HG03432 (cell line): ENCODE results near the gene ACE.

ENCODE experiments used
- ATAC-seq: cut with Tn5 transposase; IDR thresholded peaks from one replicate; pipeline ENCODE4 v1.9.1; 2021; ENCODE audit warnings: mild to moderate bottlenecking, moderate library complexity; ENCODE audit not compliant: unreplicated experiment

The ACE gene

DNA sequence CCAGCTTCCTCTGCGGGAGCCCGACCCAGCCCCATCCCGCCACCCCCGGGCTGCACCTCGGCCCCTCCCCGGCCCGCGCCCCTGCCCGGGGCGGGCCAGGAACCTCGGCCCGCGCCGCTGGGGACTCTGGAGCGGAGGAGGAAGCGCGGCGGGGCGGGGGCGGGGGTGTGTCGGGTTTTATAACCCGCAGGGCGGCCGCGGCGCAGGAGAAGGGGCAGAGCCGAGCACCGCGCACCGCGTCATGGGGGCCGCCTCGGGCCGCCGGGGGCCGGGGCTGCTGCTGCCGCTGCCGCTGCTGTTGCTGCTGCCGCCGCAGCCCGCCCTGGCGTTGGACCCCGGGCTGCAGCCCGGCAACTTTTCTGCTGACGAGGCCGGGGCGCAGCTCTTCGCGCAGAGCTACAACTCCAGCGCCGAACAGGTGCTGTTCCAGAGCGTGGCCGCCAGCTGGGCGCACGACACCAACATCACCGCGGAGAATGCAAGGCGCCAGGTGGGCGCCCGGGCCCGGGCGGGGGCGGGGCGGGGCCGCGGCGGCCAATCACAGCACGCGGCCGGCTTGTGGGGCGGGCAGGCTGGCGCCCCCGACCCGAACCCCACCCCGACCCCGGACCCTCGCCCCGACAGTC is at the start of gene ACE:
TSS of gene ACE (plus strand) at position 208 of the 626 bp plus-strand sequence. CDS start at position 242, 34 bp downstream.
- ATAC-seq: no peak

DNA sequence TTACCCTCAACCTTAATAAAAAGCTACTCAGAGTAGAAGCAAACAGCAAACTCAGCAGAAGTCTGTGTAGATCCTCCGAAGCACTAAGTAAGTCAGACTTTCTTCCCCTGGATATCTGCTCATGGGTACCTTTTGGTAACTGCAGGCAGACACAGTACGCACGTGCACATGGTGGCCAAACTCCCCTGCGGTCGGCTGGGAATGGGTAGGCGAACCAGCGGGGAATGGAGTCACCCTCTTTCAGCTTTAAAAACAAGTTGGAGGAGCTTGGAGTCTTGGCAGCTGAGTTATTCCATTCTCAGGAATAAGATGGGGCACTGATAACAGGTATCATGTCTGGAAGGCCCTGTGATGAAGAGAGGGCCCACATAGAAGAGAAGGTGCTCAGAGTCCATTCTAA is 47.1 kb upstream of the ACE start:
- no peak for ATAC-seq

DNA sequence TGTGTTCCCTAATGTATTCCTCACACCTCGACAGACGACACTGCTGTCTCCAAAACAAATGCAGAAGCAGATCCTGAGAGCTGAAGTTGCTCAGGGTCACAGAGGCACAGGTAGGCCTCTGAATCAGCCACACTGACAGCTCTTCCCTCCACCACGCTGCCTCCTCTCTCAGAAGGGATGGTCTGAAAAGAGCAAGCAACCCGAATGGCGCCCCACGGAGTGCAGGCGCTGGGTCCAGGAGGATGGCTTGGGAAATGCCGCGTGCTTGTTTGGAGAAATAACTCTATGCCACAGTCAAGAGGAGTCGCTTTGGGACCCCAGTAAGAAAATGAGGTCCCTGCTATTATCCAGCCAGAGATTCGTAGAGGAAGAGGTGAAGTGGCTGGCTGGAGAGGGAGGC is 46.6 kb upstream of the ACE start:
- no peak for ATAC-seq

DNA sequence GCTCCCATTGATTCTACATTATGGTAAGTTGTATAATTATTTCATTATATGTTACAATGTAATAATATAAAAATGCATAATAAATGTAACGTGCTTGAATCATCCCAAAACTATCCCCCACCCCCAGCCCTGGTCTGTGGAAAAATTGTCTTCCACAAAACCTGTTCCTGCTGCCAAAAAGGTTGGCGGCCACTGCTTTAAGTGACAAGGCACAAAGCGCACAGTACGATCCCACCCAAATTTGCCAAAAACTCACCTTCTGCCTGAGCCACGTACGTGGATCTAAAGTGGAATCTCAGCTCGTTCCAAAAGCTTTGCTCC is 45.3 kb upstream of the ACE start:
- no peak for ATAC-seq

DNA sequence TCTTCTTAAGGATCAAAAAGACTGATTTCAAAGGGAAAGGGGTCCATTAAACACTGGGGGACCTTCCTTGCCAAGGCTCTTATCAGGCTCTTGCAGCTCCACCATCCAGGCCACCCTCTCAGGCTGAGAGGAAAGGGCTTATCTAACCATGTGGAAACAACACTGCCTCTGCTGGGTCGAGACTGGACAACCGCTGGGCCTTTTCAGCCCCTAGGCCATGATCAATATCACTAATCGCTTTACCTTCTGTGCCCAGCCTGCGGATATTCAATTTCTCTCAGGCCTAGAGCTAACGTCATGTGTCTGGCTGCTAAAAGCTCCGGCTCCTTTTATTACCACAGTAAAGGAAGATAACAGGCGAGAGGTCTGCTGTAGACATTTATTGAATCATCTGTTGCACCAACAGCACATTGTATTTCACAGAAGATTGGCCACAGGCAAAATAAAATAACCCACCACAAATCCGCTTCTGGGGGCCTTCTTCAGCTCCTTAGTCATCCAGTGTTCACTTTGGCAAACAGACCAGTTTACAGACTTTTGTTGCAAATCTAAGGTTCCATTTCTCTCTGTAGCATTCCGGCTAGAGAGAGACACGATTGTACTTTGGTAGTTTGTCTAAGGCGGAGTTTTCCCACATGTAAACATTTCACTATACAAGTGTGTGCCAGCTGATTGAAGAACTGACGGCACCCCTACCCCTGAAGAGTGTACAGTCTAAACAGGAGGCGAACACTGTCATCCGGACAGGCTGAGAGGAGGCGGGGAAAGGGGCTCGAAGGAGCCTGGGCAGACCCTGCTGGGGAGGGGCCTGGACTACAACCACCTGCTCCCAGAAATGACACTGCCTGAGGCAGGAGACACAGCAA is 44.7 kb upstream of the ACE start:
- no peak for ATAC-seq

DNA sequence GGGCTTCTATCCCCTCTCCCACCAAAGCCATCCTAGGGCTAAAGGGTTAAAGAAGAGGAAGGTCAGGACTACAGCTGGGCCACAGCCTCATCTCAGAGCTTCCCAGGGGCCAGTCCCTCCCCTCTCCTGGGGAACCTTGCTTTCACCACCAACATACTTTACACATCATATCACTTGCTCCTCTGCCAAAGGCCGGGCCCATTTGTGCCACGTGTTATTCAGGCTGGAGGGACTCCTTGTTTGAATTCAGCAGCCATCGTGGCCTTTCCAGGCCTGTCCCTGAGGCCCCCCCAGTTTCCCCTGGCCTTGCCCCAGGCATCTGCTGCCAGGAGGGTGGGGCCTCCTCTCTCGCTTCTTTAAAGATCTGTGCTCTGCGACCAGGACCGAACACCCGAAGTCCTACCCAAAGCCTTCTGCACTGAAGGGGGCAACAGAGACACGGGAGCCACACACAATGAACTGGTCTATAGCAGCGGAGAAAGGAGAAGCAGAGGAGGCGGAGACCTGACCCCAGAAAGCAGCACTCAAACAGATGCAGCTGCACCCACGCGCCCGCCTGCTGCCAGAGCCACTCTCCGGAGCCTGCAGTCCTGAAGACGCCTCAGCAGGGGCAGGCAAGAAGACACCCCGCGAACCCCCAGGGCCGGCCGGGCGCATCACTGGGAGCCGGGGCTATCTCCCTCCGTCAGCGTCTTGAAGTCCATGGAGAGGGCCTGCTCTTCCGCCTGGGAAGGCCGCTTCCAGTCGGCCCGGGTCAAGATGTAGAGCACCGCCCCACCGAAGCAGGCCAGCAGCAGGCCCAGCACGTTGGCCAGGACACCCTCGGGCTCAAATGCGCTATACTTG is 42.9 kb upstream of the ACE start:
- no peak for ATAC-seq

DNA sequence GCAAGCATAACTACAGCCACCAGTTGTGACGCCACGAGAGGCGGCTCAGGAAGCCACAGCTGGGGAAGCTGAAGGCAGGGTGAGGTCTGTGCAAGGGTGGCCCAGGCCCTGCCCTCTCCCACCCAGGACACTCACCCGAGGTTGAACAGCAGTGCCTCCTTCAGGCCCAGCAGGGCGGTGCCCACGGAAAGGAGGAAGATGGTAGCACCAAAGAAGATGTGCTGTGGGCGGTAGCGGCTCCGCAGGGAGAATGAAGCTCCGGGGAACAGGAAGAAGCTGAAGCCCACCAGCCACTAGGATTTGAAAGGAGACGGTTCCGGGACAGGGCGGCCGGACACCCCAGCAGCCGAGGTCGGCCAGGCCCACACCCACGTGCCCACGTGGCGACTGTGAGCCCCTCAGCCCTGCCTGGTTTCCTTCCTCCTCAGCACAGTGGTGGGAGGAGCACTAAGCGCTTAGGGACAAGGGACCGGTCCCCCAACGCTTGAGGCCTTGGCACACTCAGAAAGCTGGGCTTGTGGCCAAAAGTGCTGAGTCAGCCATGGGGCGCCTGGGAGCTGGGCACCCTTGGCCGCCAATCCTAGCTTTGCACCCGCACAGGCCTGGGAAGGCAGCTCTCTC is 41.8 kb upstream of the ACE start:
- no peak for ATAC-seq

DNA sequence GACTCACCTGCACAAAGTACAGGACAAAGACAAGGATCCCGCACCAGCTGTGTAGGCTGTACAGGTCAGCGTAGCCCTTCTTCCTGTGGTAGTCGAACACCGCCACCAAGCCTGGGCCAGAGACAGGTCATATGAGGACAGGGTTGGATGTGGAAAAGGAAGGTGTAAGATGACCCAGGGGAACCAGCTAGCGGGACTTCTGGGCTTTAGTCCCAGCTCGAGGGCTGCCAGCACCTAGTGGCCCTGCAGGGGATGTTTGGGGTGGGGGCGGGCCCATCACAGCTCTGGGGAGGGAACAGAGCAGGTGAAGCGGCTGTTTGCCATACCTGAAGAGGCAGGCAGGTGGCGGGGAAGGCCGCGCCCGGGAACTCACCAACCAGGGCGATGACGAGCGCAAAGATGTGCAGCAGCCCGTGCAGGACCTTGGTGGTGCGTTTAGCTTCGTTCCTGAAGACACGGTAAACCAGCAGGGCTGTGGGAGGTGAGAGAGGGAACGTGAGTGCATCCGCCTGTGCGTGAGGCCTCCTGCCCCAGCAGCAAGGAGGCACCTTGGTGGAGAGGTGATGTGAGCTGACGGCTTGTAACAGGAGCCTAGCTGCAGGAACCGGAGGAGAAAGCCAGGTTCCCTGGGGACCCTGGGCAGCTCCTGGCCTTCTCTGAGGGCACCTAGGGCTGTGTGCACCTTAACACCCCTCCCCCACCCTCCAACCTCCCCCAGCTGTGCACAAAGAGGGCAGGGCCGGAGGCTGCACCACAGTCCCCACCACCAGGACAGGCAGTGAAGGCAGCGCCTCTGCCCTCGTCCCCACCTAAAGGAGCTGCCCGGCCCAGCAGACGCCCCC is 41.0 kb upstream of the ACE start:
- no peak for ATAC-seq

DNA sequence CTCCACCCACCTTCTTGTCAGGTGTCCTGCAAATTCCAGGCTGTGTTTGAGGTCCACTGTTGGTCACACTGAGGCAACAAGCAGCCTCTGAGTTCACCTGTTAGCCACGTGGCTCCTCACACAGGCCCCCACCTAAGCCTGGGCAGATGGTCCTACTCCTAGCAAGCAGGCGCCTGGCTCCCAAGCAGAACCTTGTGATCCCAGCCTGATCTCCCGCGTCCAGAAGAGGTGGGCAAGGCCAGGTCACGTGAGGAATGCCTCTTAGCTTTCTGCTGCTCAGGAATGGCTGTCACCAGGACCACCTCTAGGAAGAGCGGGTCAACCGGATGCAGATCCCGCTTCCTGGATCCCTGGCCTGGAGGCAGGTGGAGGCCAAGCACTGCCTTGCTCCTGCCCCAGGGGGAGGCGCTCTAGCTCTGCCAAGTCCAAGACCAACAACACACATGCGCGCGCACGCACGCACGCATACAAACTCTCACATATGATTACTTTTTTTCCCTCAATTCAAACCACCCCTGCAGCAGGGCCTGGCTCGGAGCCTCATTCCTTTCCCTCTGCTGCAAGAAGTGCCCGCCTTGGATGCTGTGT is 40.2 kb upstream of the ACE start:
- ATAC-seq: no peak

DNA sequence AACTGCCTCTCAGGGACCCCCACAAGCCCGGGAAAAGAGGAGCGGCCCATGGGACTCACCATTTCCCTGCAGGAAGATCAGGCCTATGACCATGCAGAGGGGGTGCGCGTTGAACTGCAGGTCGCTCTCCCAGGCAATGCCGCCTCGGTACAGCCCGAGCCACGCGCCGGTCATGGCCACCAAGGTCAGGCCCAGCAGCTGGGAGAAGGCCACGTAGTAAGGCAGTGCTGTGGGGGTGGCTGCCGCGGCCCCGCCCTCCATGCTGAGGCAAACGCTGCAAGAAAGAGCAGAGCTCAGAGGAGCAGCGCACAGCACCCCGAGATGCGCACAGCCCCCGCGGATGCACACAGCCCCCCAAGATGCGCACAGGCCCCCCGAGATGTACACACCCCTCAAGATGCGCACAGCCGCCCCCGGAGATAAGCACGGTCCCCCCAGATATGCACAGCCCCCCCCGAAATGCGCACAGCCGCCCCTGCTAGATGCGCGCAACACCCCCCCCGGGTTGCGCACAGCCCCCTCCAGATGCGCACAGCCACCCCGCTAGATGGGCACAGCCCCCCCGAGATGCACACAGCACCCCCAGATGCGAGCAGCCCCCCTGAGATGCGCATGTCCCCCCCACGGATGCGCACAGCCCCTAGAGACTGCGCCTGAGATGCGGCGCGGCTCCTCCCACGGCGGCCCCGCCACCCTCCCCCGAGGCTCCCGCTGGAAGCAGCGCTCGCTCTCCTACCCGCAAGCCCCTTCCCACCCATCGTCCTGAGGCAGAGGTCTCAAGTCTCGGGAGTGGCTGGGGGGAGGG is 39.4 kb upstream of the ACE start:
- no peak for ATAC-seq

DNA sequence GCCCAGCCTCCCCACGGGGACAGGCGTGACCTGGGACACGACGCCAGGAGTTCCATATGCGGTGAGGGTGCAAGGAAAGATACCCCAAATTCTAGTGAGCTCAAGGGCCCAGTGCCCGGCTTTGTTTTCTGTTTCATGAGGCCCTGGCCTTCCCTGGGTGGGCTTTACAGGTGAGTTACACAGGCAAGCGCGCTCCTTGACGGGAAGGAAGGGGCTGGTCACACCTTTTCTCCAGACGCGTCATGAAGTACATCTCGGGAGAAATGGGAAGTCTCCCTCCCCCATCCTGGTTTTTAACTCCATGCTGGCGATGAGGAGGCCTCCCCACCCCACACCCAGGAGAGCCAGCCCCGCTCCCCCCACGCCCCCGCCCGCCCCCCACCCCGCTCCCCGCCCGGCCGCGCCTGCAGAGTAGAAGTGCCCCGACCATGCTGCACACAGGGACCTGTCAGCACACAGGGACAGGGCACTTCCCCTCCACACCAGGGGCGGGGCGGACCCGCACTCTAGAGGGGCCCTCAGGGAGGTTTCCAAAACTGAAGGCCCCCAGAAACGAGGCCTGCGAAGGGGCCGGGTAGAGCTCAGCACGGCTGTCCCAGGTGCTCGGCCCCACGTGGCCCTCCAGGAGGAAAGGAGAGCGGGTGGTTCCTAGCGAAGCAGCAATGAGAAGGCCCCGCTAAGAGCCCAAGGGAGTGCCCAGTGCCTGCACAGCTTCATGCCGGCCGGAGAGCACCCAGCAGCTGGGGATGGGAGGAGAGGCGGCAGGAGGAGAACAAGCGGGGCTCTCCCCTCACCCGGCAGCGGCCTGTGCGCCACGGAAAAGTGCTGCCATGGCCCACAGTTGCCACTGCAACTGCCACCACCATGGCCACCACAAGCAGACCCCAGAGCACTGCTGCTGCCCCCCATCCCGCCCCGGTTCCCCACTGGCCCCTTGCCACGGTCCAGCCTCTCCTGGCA is 38.5 kb upstream of the ACE start:
- ATAC-seq: no peak

DNA sequence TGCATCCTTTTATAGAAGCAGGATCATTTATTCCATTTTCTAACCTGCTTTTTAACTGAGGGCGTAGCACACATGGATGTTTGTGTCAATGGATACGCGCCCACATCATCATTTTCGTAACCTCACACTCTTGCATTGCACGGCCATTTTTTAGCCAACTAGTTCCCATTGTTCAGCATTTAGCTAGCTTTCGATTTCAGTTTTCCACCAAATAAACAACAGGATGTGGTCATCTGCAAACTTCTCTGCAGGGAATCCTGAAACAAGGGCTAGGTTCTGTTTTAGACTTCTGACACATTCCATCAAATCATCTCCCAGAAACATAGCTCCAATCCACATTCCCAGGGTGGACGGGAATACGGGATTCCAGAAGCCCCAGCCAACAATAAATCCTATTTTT is 37.2 kb upstream of the ACE start:
- no peak for ATAC-seq

DNA sequence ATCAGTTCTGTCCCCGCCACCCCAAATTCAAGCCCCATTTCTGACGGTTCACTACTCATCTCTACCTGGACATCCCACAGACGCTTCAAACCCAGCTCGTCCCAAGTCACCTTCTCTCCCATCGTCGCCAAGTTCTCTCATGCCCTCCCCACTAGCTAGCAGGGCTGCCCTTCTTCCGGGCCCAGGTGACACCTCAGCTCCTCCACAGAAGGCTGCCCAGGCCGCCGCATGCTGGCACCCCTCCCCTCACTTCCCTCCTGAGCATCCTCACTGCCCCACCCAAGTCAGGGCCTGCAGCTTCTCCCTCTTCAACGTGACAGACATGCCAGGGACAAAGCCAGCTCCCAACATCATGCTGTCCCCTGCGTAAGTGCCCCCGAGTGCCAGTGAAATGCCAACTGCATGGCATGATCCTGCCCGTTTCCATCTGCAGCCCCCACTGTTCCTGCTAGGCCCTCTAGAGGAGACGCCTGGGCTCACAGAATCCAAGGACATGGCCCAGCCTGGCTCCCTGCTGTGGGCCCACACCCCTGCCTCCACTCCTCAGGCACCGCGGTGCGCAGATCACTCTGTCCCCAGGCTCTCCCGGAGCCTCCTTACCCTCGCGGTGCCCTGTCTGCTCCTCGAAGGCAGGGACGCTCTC is 36.6 kb upstream of the ACE start:
- ATAC-seq: no peak

DNA sequence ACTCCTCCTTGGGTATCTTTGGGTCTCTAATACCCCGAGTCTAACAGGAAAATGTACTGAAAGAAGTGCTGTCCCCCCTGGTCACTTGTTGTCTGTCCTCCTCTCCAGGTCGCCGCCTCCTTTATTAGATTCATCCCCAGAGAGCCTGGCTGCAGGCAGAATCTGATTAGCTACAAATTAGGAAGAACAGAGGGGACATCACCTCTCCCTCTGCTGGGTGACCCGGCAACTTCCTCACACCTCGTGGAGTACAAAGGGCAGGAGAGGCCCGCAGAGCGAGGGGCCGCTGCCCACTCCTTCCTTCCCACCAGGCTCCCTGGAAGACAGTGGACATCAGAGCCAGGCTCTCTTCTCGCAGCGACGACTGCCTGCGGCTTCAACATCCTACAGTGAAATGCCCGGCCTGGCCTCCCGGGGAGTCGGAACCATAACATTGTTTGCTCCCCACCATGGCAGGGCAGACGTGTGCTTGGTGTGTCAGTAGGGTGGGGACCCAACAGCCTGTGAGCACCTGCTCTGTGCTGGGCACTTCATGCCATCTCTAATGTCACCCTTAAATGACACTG is 36.0 kb upstream of the ACE start:
- no peak for ATAC-seq

DNA sequence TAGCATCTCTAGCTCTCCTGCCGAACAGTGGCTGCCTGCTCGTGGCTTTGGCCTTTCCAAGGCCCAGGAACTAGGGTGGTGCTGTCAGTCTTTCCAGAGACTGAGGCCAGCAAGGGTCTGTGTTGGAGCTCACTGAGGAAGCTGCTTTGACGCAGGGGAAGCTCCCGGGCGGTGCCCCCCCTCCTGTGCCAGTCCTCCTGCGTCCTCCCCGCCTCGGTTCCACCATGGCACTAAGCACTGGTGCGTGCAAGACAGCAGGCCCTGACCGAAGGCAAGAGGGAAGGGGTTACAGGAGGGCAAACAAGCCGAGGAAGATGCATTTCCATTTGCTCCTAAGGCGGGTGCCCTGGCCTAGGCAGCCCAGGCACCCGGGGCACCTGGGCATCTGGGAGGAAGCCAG is 35.2 kb upstream of the ACE start:
- ATAC-seq: no peak

DNA sequence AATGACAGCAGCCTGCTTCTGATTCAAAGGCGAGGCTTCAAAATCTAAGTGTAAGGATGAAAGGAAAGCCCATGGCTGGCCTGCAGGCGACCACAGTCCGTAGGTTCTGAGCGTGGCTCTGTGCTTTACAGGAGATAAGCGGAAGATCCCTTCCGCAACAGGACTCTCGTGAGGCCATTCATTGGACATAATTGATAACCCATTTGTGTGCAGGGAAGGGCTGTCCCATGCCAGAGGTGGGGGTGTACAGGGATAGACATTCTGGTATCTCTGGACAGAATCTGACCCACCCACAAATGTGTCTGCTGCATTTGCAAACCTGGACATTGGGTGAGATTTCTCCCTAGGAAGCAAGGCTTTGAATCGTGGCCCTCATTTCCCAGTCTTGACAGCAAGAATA is 34.8 kb upstream of the ACE start:
- ATAC-seq: no peak

DNA sequence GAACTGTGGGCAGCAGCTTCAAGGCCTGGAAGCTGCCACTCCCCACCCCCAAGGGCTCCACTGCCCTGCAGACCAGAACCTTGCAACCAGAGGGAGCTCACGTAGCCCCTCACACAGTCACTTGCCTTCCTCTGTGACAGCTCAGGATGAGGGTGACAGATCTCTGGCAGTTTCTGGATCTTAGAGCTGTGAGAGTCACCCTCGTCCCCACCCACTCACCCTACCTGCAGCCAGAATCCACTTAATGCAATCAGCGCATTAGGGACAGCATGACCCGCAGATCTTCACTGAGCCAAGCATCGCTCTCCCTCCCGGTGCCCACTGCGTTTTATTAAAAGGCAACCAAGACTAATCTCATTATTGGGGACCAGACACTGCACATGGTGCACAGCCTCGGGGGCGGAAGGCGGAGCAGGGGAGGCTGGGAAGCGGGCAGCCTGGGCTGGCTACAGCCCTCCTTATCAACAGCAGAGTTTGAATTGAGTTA is 34.3 kb upstream of the ACE start:
- ATAC-seq: no peak
